HG03571 (cell line): ENCODE data around the gene NMU.
"Not testable (repeated sequence)": the region's sequence is repeated elsewhere in the genome, so short reads cannot be mapped to it uniquely, and the experiment has no call there.

ENCODE experiments used
- ATAC-seq: cut with Tn5 transposase; IDR thresholded peaks from one replicate; pipeline ENCODE4 v1.9.1; 2021; ENCODE audit not compliant: unreplicated experiment

NMU gene

GRCh38 chr4:55625835-55626234, 10.3 kb downstream of the NMU start:
- ATAC-seq, result no peak

- ATAC-seq, result not testable (repeated sequence)
Observed at GRCh38 chr4:55624063-55624462, 12.0 kb downstream of the NMU start.

- ATAC-seq, result no peak
Observed at GRCh38 chr4:55618546-55619143, 17.5 kb downstream of the NMU start.

- peak; percentile 90 for ATAC-seq
Observed at GRCh38 chr4:55617587-55618197, 18.4 kb downstream of the NMU start.

GRCh38 chr4:55615008-55615407, 21.1 kb downstream of the NMU start:
- no peak for ATAC-seq

GRCh38 chr4:55613621-55614020, 22.5 kb downstream of the NMU start:
- ATAC-seq, result no peak

- ATAC-seq, result no peak
Observed at GRCh38 chr4:55612341-55612740, 23.8 kb downstream of the NMU start.

GRCh38 chr4:55611358-55612059, 24.6 kb downstream of the NMU start:
- ATAC-seq, result no peak

- no peak for ATAC-seq
Observed at GRCh38 chr4:55610381-55610780, 25.7 kb downstream of the NMU start.

GRCh38 chr4:55609393-55609866, 26.7 kb downstream of the NMU start:
- no peak for ATAC-seq

GRCh38 chr4:55608591-55608990, 27.5 kb downstream of the NMU start:
- ATAC-seq, result no peak

GRCh38 chr4:55604996-55605395, 31.1 kb downstream of the NMU start:
- no peak for ATAC-seq

GRCh38 chr4:55600640-55601039, 35.5 kb downstream of the NMU start:
- no peak for ATAC-seq

GRCh38 chr4:55598641-55599040, 37.5 kb downstream of the NMU start:
- ATAC-seq, result no peak

GRCh38 chr4:55592014-55592413, 44.1 kb downstream of the NMU start, which contains the start of gene PDCL2:
PDCL2 (minus strand) TSS chr4:55592245; CDS start chr4:55592109, 136 bp downstream.
- no peak for ATAC-seq

GRCh38 chr4:55588160-55588559, 47.9 kb downstream of the NMU start:
- no peak for ATAC-seq

- ATAC-seq, result not testable (repeated sequence)
Observed at GRCh38 chr4:55582773-55583172, 53.3 kb downstream of the NMU start.

- ATAC-seq, result no peak
Observed at GRCh38 chr4:55578341-55579010, 57.6 kb downstream of the NMU start.

GRCh38 chr4:55575513-55575912, 60.6 kb downstream of the NMU start:
- ATAC-seq, result no peak

GRCh38 chr4:55574252-55574651, 61.8 kb downstream of the NMU start:
- no peak for ATAC-seq

- ATAC-seq, result no peak
Observed at GRCh38 chr4:55571806-55572205, 64.3 kb downstream of the NMU start.
